OCI-LY1 (cell line): ENCODE measurements around the gene CHI3L1.

Experiments
- H2AFZ ChIP-seq: fragments of 200-600 bp; sonication (generic), shearing (Covaris generic); 2 replicates; pipeline ENCODE4 v1.6.0; 2014; ENCODE audit warnings: antibody characterized with exemption, mild to moderate bottlenecking, low read length
- H3F3A ChIP-seq: fragments of 200-600 bp; sonication (generic), shearing (Covaris generic); 2 replicates; pipeline ENCODE4 v1.6.0; 2014; ENCODE audit warnings: mild to moderate bottlenecking, antibody characterized with exemption, low read length, moderate library complexity; ENCODE audit not compliant: insufficient read depth
- H3K27ac ChIP-seq: fragments of 200-600 bp; sonication (generic); 2 replicates; pipeline ENCODE4 v1.5.1; 2014; ENCODE audit warnings: low read length, mixed run types, mild to moderate bottlenecking, low read depth; ENCODE audit not compliant: poor library complexity, severe bottlenecking
- H3K27me3 ChIP-seq: fragments of 200-600 bp; sonication (generic); 2 replicates; pipeline ENCODE4 v1.6.0; 2014; ENCODE audit warnings: antibody characterized with exemption, mild to moderate bottlenecking, low read length, moderate library complexity; ENCODE audit not compliant: insufficient read depth
- H3K36me3 ChIP-seq: fragments of 200-600 bp; sonication (generic); 2 replicates; pipeline ENCODE4 v1.6.1; 2014; ENCODE audit warnings: mild to moderate bottlenecking, antibody characterized with exemption, low read length, moderate library complexity, mixed read lengths; ENCODE audit not compliant: insufficient read depth
- H3K4me1 ChIP-seq: fragments of 200-600 bp; sonication (generic); 2 replicates; pipeline ENCODE4 v1.5.1; 2014; ENCODE audit warnings: mild to moderate bottlenecking, low read length, moderate library complexity; ENCODE audit not compliant: insufficient read depth, severe bottlenecking
- H3K4me2 ChIP-seq: fragments of 200-600 bp; sonication (generic), shearing (Covaris generic); 2 replicates; pipeline ENCODE4 v1.6.1; 2014; ENCODE audit warnings: low read length
- H3K4me3 ChIP-seq: fragments of 200-600 bp; sonication (generic); 2 replicates; pipeline ENCODE4 v1.5.1; 2014; ENCODE audit warnings: low read length, low read depth, mild to moderate bottlenecking, mixed read lengths; ENCODE audit not compliant: poor library complexity, severe bottlenecking
- H3K79me2 ChIP-seq: fragments of 200-600 bp; shearing (Covaris generic); 2 replicates; pipeline ENCODE4 v1.6.1; 2016; ENCODE audit warnings: mixed run types, low read length, mixed read lengths; ENCODE audit not compliant: insufficient read depth
- H3K9ac ChIP-seq: fragments of 200-600 bp; sonication (generic), shearing (Covaris generic); 2 replicates; pipeline ENCODE4 v1.6.1; 2014; ENCODE audit warnings: mild to moderate bottlenecking, low read length, mixed read lengths
- H3K9me2 ChIP-seq: fragments of 200-600 bp; sonication (generic), shearing (Covaris generic); 2 replicates; pipeline ENCODE4 v1.6.1; 2014; ENCODE audit warnings: low read depth, mild to moderate bottlenecking, low read length, mixed read lengths
- H3K9me3 ChIP-seq: fragments of 200-600 bp; shearing (Covaris generic); 2 replicates; pipeline ENCODE4 v1.6.1; 2014; ENCODE audit warnings: low read length, mixed read lengths
- H4K20me1 ChIP-seq: fragments of 200-600 bp; sonication (generic), shearing (Covaris generic); 2 replicates; pipeline ENCODE4 v1.6.0; 2016; ENCODE audit warnings: mild to moderate bottlenecking, low read length; ENCODE audit not compliant: insufficient read depth
- CTCF ChIP-seq: fragments of 200-600 bp; sonication (generic), shearing (Covaris generic); IDR thresholded peaks from 2 replicates; pipeline ENCODE4 v1.5.1; 2017; ENCODE audit warnings: mild to moderate bottlenecking, antibody characterized with exemption, low read length, moderate library complexity, mixed read lengths
- EZH2 ChIP-seq: fragments of 200-600 bp; sonication (generic), shearing (Covaris generic); IDR thresholded peaks from 2 replicates; pipeline ENCODE4 v1.8.0; 2017; ENCODE audit warnings: borderline replicate concordance, mixed run types, mild to moderate bottlenecking, antibody characterized with exemption, low read length, moderate library complexity, mixed read lengths

Gene CHI3L1

GRCh38 chr1:203153989-203154821 is 32.3 kb downstream of the CHI3L1 start:
- Histone ChIP-seq H3K4me3 (no peak overlapping the region), H3K9ac (no peak overlapping the region), H3K79me2 (no peaks in the 10 kb centered on the region), H2AFZ (no peak overlapping the region), H3F3A (no peaks in the 10 kb centered on the region), H3K27me3 (no peaks in the 10 kb centered on the region; the same call in 1 of the 2 replicates), H3K4me1 (no peaks in the 10 kb centered on the region), H3K4me2 (no peak overlapping the region), H3K9me3 (no peaks in the 10 kb centered on the region), H3K36me3 (no peaks in the 10 kb centered on the region), H3K27ac (no peak overlapping the region), H3K9me2 (no peaks in the 10 kb centered on the region), H4K20me1 (no peaks in the 10 kb centered on the region)
- TF ChIP-seq CTCF (no peak), EZH2 (no peak)

GRCh38 chr1:203153051-203153988 is 33.2 kb downstream of the CHI3L1 start:
- H3K4me1 ChIP-seq, result no peaks in the 10 kb centered on the region
- no peaks in the 10 kb centered on the region for H3F3A ChIP-seq
- no peak overlapping the region for H3K27ac ChIP-seq
- H3K36me3 ChIP-seq, result no peaks in the 10 kb centered on the region
- H3K79me2 ChIP-seq, result no peaks in the 10 kb centered on the region
- no peak overlapping the region for H3K4me2 ChIP-seq
- H3K27me3 ChIP-seq, result no peaks in the 10 kb centered on the region; the same call in 1 of the 2 replicates
- no peaks in the 10 kb centered on the region for H3K9me2 ChIP-seq
- H2AFZ ChIP-seq, result no peak overlapping the region
- TF ChIP-seq CTCF (no peak), EZH2 (no peak)
- H3K4me3 ChIP-seq, result no peak overlapping the region
- H4K20me1 ChIP-seq, result no peaks in the 10 kb centered on the region
- H3K9me3 ChIP-seq, result no peaks in the 10 kb centered on the region
- no peak overlapping the region for H3K9ac ChIP-seq

- no peak overlapping the region for H3K9ac ChIP-seq
- H4K20me1 ChIP-seq, result no peaks in the 10 kb centered on the region
- TF ChIP-seq CTCF (no peak), EZH2 (no peak)
- no peaks in the 10 kb centered on the region for H3K4me1 ChIP-seq
- H3K9me3 ChIP-seq, result no peaks in the 10 kb centered on the region
- H3K4me2 ChIP-seq, result no peak overlapping the region
- H3K9me2 ChIP-seq, result no peaks in the 10 kb centered on the region
- peaks cover 1% of the 10 kb centered on the region; the same call in 1 of the 2 replicates for H3K27me3 ChIP-seq
- no peak overlapping the region for H2AFZ ChIP-seq
- no peaks in the 10 kb centered on the region for H3F3A ChIP-seq
- no peak overlapping the region for H3K4me3 ChIP-seq
- no peaks in the 10 kb centered on the region for H3K79me2 ChIP-seq
- H3K36me3 ChIP-seq, result no peaks in the 10 kb centered on the region
- no peak overlapping the region for H3K27ac ChIP-seq
These were observed 34.1 kb downstream of the CHI3L1 start for GRCh38 chr1:203152158-203153034.
